GM23338 (cell line): ENCODE results near the gene BLM. TPM values are rescaled to one million over a fixed set of nuclear protein-coding genes. Genes with fewer than 3 reads are reported as not detected.

Source experiments
- ATAC-seq: fragments of 200-7000 bp; cut with Tn5 transposase; 3 replicates; pipeline ENCODE4 v1.9.1; 2020
- DNase-seq: peaks from one replicate; pipeline ENCODE4 v3.0.0-alpha.2; 2015; ENCODE audit warnings: low spot score
- H2AFZ ChIP-seq: fragments of 200-600 bp; sonication (generic); 2 replicates; pipeline ENCODE4 v1.8.0; 2016; ENCODE audit warnings: antibody characterized with exemption, mild to moderate bottlenecking, moderate library complexity
- H3F3A ChIP-seq: fragments of 200-600 bp; sonication (generic); replicated peaks from 2 replicates; pipeline ENCODE4 v1.8.0; 2017; ENCODE audit warnings: antibody characterized with exemption, mixed run types, low read depth
- H3K27ac ChIP-seq: fragments of 200-600 bp; sonication (generic); 2 replicates; pipeline ENCODE4 v1.6.1; 2016; ENCODE audit warnings: low read depth
- H3K27me3 ChIP-seq: fragments of 200-600 bp; sonication (generic); 2 replicates; pipeline ENCODE4 v1.8.0; 2016; ENCODE audit warnings: mild to moderate bottlenecking, mixed run types, moderate library complexity; ENCODE audit not compliant: insufficient read depth
- H3K36me3 ChIP-seq: fragments of 200-600 bp; sonication (generic); 2 replicates; pipeline ENCODE4 v1.8.0; 2016; ENCODE audit warnings: mild to moderate bottlenecking; ENCODE audit not compliant: insufficient read depth
- H3K4me1 ChIP-seq: fragments of 200-600 bp; sonication (generic); 2 replicates; pipeline ENCODE4 v1.8.0; 2016; ENCODE audit warnings: mild to moderate bottlenecking, moderate library complexity; ENCODE audit not compliant: insufficient read depth
- H3K4me2 ChIP-seq: fragments of 200-600 bp; sonication (generic); 2 replicates; pipeline ENCODE4 v1.7.1; 2017; ENCODE audit warnings: mixed run types
- H3K4me3 ChIP-seq: fragments of 200-600 bp; sonication (generic); 2 replicates; pipeline ENCODE4 v1.6.1; 2016; ENCODE audit warnings: mixed run types
- H3K79me2 ChIP-seq: fragments of 200-600 bp; sonication (generic); replicated peaks from 2 replicates; pipeline ENCODE4 v1.8.0; 2017; ENCODE audit warnings: mild to moderate bottlenecking; ENCODE audit not compliant: insufficient read depth
- H3K9me2 ChIP-seq: fragments of 200-600 bp; sonication (generic); 2 replicates; pipeline ENCODE4 v1.8.0; 2017; ENCODE audit not compliant: insufficient read depth
- H4K20me1 ChIP-seq: fragments of 200-600 bp; sonication (generic); replicated peaks from 2 replicates; pipeline ENCODE4 v1.8.0; 2017; ENCODE audit warnings: mild to moderate bottlenecking; ENCODE audit not compliant: insufficient read depth
- H3K27ac Mint-ChIP-seq: 2 replicates; pipeline ENCODE4 v1.8.0; 2020; ENCODE audit warnings: inconsistent platforms, mild to moderate bottlenecking, moderate library complexity, mixed read lengths
- H3K27me3 Mint-ChIP-seq: 3 replicates; pipeline ENCODE4 v1.8.0; 2022; ENCODE audit warnings: low read depth, mild to moderate bottlenecking, moderate library complexity, mixed read lengths, inconsistent platforms; ENCODE audit not compliant: insufficient read depth, poor library complexity
- H3K36me3 Mint-ChIP-seq: 3 replicates; pipeline ENCODE4 v1.8.0; 2021; ENCODE audit warnings: low read depth, mild to moderate bottlenecking, inconsistent platforms, moderate library complexity, mixed read lengths
- H3K4me1 Mint-ChIP-seq: 3 replicates; pipeline ENCODE4 v1.8.0; 2020; ENCODE audit warnings: mild to moderate bottlenecking, inconsistent platforms, mixed read lengths
- H3K4me3 Mint-ChIP-seq: 3 replicates; pipeline ENCODE4 v1.8.0; 2021; ENCODE audit warnings: moderate library complexity, mild to moderate bottlenecking, inconsistent platforms, mixed read lengths
- H3K9me3 Mint-ChIP-seq: 3 replicates; pipeline ENCODE4 v1.8.0; 2020; ENCODE audit warnings: moderate library complexity, mild to moderate bottlenecking, inconsistent platforms, mixed read lengths
- CREB1 ChIP-seq: fragments of 250-450 bp; sonication (Bioruptor Pico); IDR thresholded peaks from 2 replicates; pipeline ENCODE4 v1.5.0; 2020; ENCODE audit warnings: low read depth, mild to moderate bottlenecking, moderate library complexity
- NANOG ChIP-seq: IDR thresholded peaks from 2 replicates; pipeline ENCODE4 v1.6.1; 2016; ENCODE audit warnings: antibody characterized with exemption, borderline replicate concordance
- STAT1 ChIP-seq: IDR thresholded peaks from one replicate; pipeline ENCODE4 v1.6.1; 2016; ENCODE audit warnings: antibody characterized with exemption; ENCODE audit not compliant: unreplicated experiment
- polyA plus RNA-seq: library from polyadenylated mRNA; unstranded; fragments of >200 nt; fragmentation: Nextera tagmentation; extraction: Ambion mirVana; gene quantifications from 2 replicates; pipeline ENCODE4 v1.2.1, GENCODE V29; 2016
- total RNA-seq: library from RNA; depleted of rRNA; stranded (reverse); fragments of >200 nt; shearing (Covaris generic); gene quantifications from 2 replicates; pipeline ENCODE4 v1.2.3, GENCODE V29; 2014
- TF ChIP-seq, protein P1 (sequence below), 2 experiments: fragments of 200-600 bp in 1 of 2; sonication (generic) in 1 of 2; conservative IDR thresholded peaks; 2 replicates each; pipeline versions ENCODE4 v1.5.1 to v1.6.1; 2016 to 2017; ENCODE audit warnings: antibody characterized with exemption in 2 of 2, low read depth in 2 of 2, mild to moderate bottlenecking in 2 of 2, moderate library complexity in 1 of 2
- TF ChIP-seq, protein P2 (sequence below): IDR thresholded peaks from one replicate; pipeline ENCODE4 v1.6.1; 2018; ENCODE audit warnings: antibody characterized with exemption; ENCODE audit not compliant: unreplicated experiment
- TF ChIP-seq, protein P3 (sequence below): fragments of 250-450 bp; sonication (Bioruptor Pico); IDR thresholded peaks from 2 replicates; pipeline ENCODE4 v1.5.0; 2020; ENCODE audit warnings: mild to moderate bottlenecking, moderate library complexity

Gene BLM
- total and polyA plus RNA-seq, 2 experiments from 2014 or later: 43.1 to 43.3 TPM

DNA sequence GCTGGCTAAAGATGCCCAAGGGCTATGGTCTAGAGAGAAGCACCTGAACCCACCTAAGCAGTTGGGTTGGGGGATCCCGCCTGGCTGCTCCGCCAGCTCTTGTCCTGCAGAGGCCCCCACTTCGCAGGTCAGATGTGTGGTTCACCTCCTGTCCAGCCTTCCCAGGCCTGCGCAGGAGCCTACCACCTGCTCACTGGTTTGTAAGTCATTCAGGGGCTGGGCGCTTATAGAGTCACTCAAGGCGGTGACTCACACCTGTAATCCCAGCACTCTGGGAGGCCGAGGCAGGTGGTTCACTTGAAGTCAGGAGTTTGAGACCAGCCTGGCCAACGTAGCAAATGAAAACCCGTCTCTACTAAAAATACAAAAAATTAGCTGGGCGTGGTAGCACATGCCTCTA lies 147.4 kb downstream of the BLM start:
- Mint-ChIP-seq H3K27ac (no peak overlapping the region), H3K4me1 (peaks cover 30% of the 10 kb centered on the region), H3K27me3 (peaks cover 9% of the 10 kb centered on the region), H3K36me3 (no peaks in the 10 kb centered on the region), H3K4me3 (no peak overlapping the region), H3K9me3 (no peaks in the 10 kb centered on the region)
- peaks cover 22% of the 10 kb centered on the region for H3K4me1 ChIP-seq
- no peak overlapping the region for H3K4me3 ChIP-seq
- H3K4me2 ChIP-seq: no peak overlapping the region
- H4K20me1 ChIP-seq: no peaks in the 10 kb centered on the region
- no peak overlapping the region for H3K27ac ChIP-seq
- DNase-seq (peak; percentile 42), ATAC-seq (peak; percentile 38)
- peaks cover 8% of the 10 kb centered on the region for H3F3A ChIP-seq
- H3K9me2 ChIP-seq: no peaks in the 10 kb centered on the region
- no peaks in the 10 kb centered on the region for H3K27me3 ChIP-seq
- H2AFZ ChIP-seq: no peak overlapping the region
- H3K79me2 ChIP-seq: no peaks in the 10 kb centered on the region
- H3K36me3 ChIP-seq: no peaks in the 10 kb centered on the region
- no peak for TF ChIP-seq STAT1
- TF ChIP-seq, protein P1, sequence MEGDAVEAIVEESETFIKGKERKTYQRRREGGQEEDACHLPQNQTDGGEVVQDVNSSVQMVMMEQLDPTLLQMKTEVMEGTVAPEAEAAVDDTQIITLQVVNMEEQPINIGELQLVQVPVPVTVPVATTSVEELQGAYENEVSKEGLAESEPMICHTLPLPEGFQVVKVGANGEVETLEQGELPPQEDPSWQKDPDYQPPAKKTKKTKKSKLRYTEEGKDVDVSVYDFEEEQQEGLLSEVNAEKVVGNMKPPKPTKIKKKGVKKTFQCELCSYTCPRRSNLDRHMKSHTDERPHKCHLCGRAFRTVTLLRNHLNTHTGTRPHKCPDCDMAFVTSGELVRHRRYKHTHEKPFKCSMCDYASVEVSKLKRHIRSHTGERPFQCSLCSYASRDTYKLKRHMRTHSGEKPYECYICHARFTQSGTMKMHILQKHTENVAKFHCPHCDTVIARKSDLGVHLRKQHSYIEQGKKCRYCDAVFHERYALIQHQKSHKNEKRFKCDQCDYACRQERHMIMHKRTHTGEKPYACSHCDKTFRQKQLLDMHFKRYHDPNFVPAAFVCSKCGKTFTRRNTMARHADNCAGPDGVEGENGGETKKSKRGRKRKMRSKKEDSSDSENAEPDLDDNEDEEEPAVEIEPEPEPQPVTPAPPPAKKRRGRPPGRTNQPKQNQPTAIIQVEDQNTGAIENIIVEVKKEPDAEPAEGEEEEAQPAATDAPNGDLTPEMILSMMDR (conservative IDR thresholded peaks at IDR 0.05; ENCODE audit: low read depth in 2 of 2): peak in 1 of 2 experiments; percentile 38; a peak in 2 of 4 replicates
- no peak for TF ChIP-seq NANOG
- TF ChIP-seq, protein P2, sequence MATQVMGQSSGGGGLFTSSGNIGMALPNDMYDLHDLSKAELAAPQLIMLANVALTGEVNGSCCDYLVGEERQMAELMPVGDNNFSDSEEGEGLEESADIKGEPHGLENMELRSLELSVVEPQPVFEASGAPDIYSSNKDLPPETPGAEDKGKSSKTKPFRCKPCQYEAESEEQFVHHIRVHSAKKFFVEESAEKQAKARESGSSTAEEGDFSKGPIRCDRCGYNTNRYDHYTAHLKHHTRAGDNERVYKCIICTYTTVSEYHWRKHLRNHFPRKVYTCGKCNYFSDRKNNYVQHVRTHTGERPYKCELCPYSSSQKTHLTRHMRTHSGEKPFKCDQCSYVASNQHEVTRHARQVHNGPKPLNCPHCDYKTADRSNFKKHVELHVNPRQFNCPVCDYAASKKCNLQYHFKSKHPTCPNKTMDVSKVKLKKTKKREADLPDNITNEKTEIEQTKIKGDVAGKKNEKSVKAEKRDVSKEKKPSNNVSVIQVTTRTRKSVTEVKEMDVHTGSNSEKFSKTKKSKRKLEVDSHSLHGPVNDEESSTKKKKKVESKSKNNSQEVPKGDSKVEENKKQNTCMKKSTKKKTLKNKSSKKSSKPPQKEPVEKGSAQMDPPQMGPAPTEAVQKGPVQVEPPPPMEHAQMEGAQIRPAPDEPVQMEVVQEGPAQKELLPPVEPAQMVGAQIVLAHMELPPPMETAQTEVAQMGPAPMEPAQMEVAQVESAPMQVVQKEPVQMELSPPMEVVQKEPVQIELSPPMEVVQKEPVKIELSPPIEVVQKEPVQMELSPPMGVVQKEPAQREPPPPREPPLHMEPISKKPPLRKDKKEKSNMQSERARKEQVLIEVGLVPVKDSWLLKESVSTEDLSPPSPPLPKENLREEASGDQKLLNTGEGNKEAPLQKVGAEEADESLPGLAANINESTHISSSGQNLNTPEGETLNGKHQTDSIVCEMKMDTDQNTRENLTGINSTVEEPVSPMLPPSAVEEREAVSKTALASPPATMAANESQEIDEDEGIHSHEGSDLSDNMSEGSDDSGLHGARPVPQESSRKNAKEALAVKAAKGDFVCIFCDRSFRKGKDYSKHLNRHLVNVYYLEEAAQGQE: no peak
- TF ChIP-seq, protein P3, sequence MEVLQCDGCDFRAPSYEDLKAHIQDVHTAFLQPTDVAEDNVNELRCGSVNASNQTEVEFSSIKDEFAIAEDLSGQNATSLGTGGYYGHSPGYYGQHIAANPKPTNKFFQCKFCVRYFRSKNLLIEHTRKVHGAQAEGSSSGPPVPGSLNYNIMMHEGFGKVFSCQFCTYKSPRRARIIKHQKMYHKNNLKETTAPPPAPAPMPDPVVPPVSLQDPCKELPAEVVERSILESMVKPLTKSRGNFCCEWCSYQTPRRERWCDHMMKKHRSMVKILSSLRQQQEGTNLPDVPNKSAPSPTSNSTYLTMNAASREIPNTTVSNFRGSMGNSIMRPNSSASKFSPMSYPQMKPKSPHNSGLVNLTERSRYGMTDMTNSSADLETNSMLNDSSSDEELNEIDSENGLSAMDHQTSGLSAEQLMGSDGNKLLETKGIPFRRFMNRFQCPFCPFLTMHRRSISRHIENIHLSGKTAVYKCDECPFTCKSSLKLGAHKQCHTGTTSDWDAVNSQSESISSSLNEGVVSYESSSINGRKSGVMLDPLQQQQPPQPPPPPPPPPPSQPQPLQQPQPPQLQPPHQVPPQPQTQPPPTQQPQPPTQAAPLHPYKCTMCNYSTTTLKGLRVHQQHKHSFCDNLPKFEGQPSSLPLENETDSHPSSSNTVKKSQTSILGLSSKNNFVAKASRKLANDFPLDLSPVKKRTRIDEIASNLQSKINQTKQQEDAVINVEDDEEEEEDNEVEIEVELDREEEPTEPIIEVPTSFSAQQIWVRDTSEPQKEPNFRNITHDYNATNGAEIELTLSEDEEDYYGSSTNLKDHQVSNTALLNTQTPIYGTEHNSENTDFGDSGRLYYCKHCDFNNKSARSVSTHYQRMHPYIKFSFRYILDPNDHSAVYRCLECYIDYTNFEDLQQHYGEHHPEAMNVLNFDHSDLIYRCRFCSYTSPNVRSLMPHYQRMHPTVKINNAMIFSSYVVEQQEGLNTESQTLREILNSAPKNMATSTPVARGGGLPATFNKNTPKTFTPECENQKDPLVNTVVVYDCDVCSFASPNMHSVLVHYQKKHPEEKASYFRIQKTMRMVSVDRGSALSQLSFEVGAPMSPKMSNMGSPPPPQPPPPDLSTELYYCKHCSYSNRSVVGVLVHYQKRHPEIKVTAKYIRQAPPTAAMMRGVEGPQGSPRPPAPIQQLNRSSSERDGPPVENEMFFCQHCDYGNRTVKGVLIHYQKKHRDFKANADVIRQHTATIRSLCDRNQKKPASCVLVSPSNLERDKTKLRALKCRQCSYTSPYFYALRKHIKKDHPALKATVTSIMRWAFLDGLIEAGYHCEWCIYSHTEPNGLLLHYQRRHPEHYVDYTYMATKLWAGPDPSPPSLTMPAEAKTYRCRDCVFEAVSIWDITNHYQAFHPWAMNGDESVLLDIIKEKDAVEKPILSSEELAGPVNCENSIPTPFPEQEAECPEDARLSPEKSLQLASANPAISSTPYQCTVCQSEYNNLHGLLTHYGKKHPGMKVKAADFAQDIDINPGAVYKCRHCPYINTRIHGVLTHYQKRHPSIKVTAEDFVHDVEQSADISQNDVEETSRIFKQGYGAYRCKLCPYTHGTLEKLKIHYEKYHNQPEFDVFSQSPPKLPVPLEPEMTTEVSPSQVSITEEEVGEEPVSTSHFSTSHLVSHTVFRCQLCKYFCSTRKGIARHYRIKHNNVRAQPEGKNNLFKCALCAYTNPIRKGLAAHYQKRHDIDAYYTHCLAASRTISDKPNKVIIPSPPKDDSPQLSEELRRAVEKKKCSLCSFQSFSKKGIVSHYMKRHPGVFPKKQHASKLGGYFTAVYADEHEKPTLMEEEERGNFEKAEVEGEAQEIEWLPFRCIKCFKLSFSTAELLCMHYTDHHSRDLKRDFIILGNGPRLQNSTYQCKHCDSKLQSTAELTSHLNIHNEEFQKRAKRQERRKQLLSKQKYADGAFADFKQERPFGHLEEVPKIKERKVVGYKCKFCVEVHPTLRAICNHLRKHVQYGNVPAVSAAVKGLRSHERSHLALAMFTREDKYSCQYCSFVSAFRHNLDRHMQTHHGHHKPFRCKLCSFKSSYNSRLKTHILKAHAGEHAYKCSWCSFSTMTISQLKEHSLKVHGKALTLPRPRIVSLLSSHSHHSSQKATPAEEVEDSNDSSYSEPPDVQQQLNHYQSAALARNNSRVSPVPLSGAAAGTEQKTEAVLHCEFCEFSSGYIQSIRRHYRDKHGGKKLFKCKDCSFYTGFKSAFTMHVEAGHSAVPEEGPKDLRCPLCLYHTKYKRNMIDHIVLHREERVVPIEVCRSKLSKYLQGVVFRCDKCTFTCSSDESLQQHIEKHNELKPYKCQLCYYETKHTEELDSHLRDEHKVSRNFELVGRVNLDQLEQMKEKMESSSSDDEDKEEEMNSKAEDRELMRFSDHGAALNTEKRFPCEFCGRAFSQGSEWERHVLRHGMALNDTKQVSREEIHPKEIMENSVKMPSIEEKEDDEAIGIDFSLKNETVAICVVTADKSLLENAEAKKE (CRISPR knock-in tag): no peak
- no peak for TF ChIP-seq CREB1 (CRISPR knock-in tag)
